ENCODE data around the gene ANXA3. TPM values are rescaled to one million over a fixed set of nuclear protein-coding genes. Genes with fewer than 3 reads are reported as not detected.

The ANXA3 gene
- total RNA-seq, 2 donors from 2014 or later: 43.3 to 144 TPM

DNA sequence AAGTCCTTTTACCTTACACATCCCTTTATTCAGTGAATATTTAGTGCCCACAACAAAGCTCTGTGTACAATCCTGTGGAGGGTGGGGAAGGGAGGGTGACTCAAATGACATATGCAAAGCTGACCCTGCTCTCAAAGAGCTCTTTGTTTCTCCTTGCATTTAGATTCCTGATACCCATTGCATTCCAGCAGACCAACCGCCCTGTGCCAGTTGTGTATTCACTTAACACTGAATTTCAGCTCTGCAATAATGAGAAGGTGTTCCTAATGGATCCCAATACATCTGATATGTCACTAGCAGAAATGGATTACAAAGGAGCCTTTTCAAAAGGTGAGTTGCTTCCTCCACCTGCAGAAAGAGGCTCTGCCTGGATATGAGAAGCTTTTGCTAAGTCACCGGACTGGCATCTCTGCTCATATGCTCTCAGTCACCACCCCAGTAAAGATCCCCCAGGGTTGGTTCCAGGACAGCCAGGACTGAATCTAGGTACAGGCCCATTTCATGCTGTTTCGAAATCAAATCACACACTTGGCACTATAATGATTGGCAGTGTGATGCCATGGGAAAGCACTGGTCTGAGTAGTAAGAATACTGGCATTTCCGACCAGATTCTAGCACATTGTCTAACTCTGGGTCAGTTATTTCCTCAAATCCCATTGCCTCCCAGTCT, 17.1 kb upstream of the ANXA3 start:
- TF ChIP-seq POLR2AphosphoS5 (IDR thresholded peaks at IDR 0.05): no peak
- TF ChIP-seq, protein P1, sequence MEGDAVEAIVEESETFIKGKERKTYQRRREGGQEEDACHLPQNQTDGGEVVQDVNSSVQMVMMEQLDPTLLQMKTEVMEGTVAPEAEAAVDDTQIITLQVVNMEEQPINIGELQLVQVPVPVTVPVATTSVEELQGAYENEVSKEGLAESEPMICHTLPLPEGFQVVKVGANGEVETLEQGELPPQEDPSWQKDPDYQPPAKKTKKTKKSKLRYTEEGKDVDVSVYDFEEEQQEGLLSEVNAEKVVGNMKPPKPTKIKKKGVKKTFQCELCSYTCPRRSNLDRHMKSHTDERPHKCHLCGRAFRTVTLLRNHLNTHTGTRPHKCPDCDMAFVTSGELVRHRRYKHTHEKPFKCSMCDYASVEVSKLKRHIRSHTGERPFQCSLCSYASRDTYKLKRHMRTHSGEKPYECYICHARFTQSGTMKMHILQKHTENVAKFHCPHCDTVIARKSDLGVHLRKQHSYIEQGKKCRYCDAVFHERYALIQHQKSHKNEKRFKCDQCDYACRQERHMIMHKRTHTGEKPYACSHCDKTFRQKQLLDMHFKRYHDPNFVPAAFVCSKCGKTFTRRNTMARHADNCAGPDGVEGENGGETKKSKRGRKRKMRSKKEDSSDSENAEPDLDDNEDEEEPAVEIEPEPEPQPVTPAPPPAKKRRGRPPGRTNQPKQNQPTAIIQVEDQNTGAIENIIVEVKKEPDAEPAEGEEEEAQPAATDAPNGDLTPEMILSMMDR (IDR thresholded peaks at IDR 0.05): no peak
- no peak for TF ChIP-seq POLR2A (IDR thresholded peaks at IDR 0.05)
- Histone ChIP-seq H3K4me1 (replicated peaks) (no peaks in the 10 kb centered on the region), H3K36me3 (no peaks in the 10 kb centered on the region), H3K27me3 (replicated peaks; ENCODE audit: insufficient read depth) (no peaks in the 10 kb centered on the region), H3K9me3 (no peaks in the 10 kb centered on the region), H3K27ac (no peak overlapping the region), H3K4me3 (no peak overlapping the region)
- WGBS: 86% methylated on average over 4 of the region's 4 CpGs
- DNase-seq (ENCODE audit: low spot score): no peak
- intact Hi-C loops (cut with DNase I): no loop called here

DNA sequence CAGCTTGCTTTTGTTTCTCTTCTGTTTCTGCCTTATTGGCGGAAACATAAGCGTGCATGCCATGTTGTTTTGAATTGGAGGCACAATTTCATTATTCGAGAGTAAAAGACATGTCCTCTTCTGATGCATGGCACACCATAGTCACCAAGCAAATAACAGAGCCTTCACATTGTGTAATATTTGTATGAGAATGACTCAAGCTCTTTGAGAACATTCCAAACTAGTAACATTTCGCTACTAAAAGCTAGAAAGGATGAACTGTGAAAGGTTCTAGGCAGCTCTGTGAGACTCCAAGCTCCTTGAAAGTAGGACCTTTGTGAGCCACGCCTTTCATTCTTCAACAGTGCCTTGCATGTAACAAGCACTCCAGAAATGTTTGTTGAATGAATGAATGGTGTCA, 9.2 kb upstream of the ANXA3 start:
- Histone ChIP-seq H3K4me3 (no peak overlapping the region), H3K27ac (no peak overlapping the region), H3K27me3 (replicated peaks; ENCODE audit: insufficient read depth) (no peaks in the 10 kb centered on the region), H3K4me1 (replicated peaks) (no peaks in the 10 kb centered on the region), H3K9me3 (no peaks in the 10 kb centered on the region), H3K36me3 (no peaks in the 10 kb centered on the region)
- WGBS: 86% methylated on average over 5 of the region's 5 CpGs
- no peak for TF ChIP-seq POLR2A (IDR thresholded peaks at IDR 0.05)
- no peak for TF ChIP-seq POLR2AphosphoS5 (IDR thresholded peaks at IDR 0.05)
- TF ChIP-seq, protein P1 (IDR thresholded peaks at IDR 0.05): no peak
- no peak for DNase-seq (ENCODE audit: low spot score)
- intact Hi-C loops (cut with DNase I): no loop called here

DNA sequence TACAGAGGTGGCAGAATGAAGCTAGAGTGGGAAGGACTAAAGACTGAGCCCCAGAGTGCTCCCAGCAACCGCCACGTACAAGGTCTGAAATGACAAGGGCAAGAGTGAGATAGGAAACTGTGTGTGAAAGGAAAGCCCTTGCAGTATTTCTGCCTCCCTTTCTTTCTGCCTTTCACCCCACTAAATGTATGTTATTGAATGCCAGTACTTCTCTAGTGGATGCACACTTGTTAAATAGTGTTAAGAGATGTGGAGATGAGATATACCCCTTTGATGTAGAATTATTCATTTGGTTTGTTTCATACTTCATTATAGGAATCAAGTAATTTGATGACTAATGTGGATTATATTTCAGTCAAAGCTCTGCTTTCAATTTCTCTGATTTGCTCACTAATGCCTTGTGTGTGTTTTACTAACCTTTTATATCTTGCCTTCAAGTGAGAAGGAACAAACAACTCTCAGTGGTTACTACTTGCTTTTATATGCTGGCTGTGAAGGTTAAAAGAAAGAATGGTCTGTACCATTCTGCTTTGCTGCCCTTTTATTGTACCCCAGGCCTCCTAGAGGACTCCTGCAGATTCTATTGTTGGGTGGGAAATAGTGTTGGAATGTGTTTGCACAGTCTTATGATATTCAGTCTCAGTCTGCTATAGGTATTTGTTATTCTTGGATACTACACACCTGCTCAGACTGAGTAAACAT, 8.0 kb upstream of the ANXA3 start:
- intact Hi-C loops (cut with DNase I): no loop called here
- H3K27ac ChIP-seq: no peak overlapping the region
- no peak overlapping the region for H3K4me3 ChIP-seq
- H3K36me3 ChIP-seq: no peaks in the 10 kb centered on the region
- no peaks in the 10 kb centered on the region for H3K4me1 ChIP-seq (replicated peaks)
- WGBS: 90% methylated on average over 2 of the region's 2 CpGs
- H3K27me3 ChIP-seq (replicated peaks; ENCODE audit: insufficient read depth): no peaks in the 10 kb centered on the region
- DNase-seq (ENCODE audit: low spot score): no peak
- TF ChIP-seq, protein P1 (IDR thresholded peaks at IDR 0.05): no peak
- no peak for TF ChIP-seq POLR2AphosphoS5 (IDR thresholded peaks at IDR 0.05)
- no peak for TF ChIP-seq POLR2A (IDR thresholded peaks at IDR 0.05)
- H3K9me3 ChIP-seq: no peaks in the 10 kb centered on the region

DNA sequence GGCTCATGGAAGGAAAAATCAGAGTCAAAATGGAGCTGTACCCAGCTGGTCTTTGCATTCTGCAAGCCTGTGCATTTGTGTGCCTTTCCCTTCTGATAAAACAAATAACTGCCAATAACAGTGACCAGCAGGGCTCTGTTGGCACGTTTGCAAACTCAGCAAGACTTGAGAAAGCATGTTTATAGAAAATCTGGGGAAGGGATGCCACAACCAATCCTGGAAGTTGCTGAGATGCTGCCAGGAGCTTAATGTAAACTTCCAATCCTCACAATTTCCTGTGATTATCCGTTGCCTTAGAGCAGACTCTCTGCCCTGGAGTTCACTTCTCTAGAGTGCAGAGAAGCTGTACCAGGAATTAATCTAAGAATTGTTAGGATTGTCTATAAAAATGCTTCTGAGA, 6.9 kb upstream of the ANXA3 start:
- no peaks in the 10 kb centered on the region for H3K36me3 ChIP-seq
- 34% methylated on average over 2 of the region's 2 CpGs for WGBS
- H3K27me3 ChIP-seq (replicated peaks; ENCODE audit: insufficient read depth): no peaks in the 10 kb centered on the region
- DNase-seq (ENCODE audit: low spot score): no peak
- no peak overlapping the region for H3K27ac ChIP-seq
- intact Hi-C loops (cut with DNase I): no loop called here
- no peak overlapping the region for H3K4me3 ChIP-seq
- TF ChIP-seq POLR2AphosphoS5 (IDR thresholded peaks at IDR 0.05) (no peak), POLR2A (IDR thresholded peaks at IDR 0.05) (no peak)
- TF ChIP-seq, protein P1 (IDR thresholded peaks at IDR 0.05): no peak
- H3K4me1 ChIP-seq (replicated peaks): no peaks in the 10 kb centered on the region
- H3K9me3 ChIP-seq: no peaks in the 10 kb centered on the region
